ENCODE results near the gene WDR45B. TPM values are rescaled to one million over a fixed set of nuclear protein-coding genes. Genes with fewer than 3 reads are reported as not detected.

The WDR45B gene
- total RNA-seq, 2 experiments from 2014 or later = 127 to 132 TPM

GRCh38 chr17:82609655-82610054 lies 38.6 kb downstream of the WDR45B start:
- ChIA-PET POLR2A (interaction anchor here (1.2 kb wide), 1 partner anchor 22 kb away, joined by 3 read pairs; no protein-coding TSS in a partner anchor), CTCF (no interaction called here)
- Mint-ChIP-seq H3K4me3 (no peak overlapping the region), H3K27ac (no peak overlapping the region), H3K36me3 (ENCODE audit: low read depth) (peaks cover 40% of the 10 kb centered on the region), H3K9me3 (no peaks in the 10 kb centered on the region), H3K4me1 (ENCODE audit: low read depth) (peaks cover 2% of the 10 kb centered on the region), H3K27me3 (no peaks in the 10 kb centered on the region)
- intact Hi-C loops (cut with micrococcal nuclease) = no loop called here
- DNase-seq (no peak), ATAC-seq (no peak)
- TF ChIP-seq CTCF (IDR thresholded peaks at IDR 0.05) = no peak

- TF ChIP-seq CTCF (IDR thresholded peaks at IDR 0.05) = no peak
- Mint-ChIP-seq H3K4me1 (ENCODE audit: low read depth) (peaks cover 6% of the 10 kb centered on the region), H3K27ac (no peak overlapping the region), H3K4me3 (no peak overlapping the region), H3K9me3 (no peaks in the 10 kb centered on the region), H3K27me3 (no peaks in the 10 kb centered on the region), H3K36me3 (ENCODE audit: low read depth) (peaks cover 45% of the 10 kb centered on the region)
- ATAC-seq = no peak
- intact Hi-C loops (cut with micrococcal nuclease) = no loop called here
- POLR2A ChIA-PET = interaction anchor here (0.7 to 1.2 kb wide), 2 partner anchors 23 to 163 kb away, joined by 3 read pairs; no protein-coding TSS in a partner anchor
- no peak for DNase-seq
- CTCF ChIA-PET = no interaction called here
These were observed 39.4 kb downstream of the WDR45B start for GRCh38 chr17:82608816-82609215.

- peaks cover 9% of the 10 kb centered on the region for H3K4me1 Mint-ChIP-seq (ENCODE audit: low read depth)
- intact Hi-C loops (cut with micrococcal nuclease) = no loop called here
- POLR2A ChIA-PET = interaction anchor here (1.1 kb wide), 1 partner anchor 8 kb away, joined by 3 read pairs; no protein-coding TSS in a partner anchor
- TF ChIP-seq CTCF (IDR thresholded peaks at IDR 0.05) = no peak
- ATAC-seq (no peak), DNase-seq (no peak)
- H3K27ac Mint-ChIP-seq = no peak overlapping the region
- CTCF ChIA-PET = interaction anchor here (1.7 kb wide), 1 partner anchor 255 kb away, joined by 3 read pairs; no protein-coding TSS in a partner anchor
- H3K4me3 Mint-ChIP-seq = no peak overlapping the region
- no peaks in the 10 kb centered on the region for H3K27me3 Mint-ChIP-seq
- H3K9me3 Mint-ChIP-seq = no peaks in the 10 kb centered on the region
- H3K36me3 Mint-ChIP-seq (ENCODE audit: low read depth) = peaks cover 59% of the 10 kb centered on the region
These were observed 42.2 kb downstream of the WDR45B start for GRCh38 chr17:82605939-82606600.

GRCh38 chr17:82604532-82604931 lies 43.7 kb downstream of the WDR45B start:
- Mint-ChIP-seq H3K4me3 (no peak overlapping the region), H3K27ac (no peak overlapping the region), H3K27me3 (no peaks in the 10 kb centered on the region), H3K36me3 (ENCODE audit: low read depth) (peaks cover 57% of the 10 kb centered on the region), H3K4me1 (ENCODE audit: low read depth) (peaks cover 9% of the 10 kb centered on the region), H3K9me3 (no peaks in the 10 kb centered on the region)
- CTCF ChIA-PET = no interaction called here
- DNase-seq (no peak), ATAC-seq (no peak)
- POLR2A ChIA-PET = interaction anchor here (1.3 to 2.1 kb wide), 3 partner anchors 13 to 28 kb away, joined by 3 to 6 read pairs (median 4); no protein-coding TSS in a partner anchor
- intact Hi-C loops (cut with micrococcal nuclease) = no loop called here
- TF ChIP-seq CTCF (IDR thresholded peaks at IDR 0.05) = no peak

GRCh38 chr17:82603981-82604448 lies 44.2 kb downstream of the WDR45B start:
- H3K27ac Mint-ChIP-seq = peak overlapping the region; percentile 42
- no peaks in the 10 kb centered on the region for H3K27me3 Mint-ChIP-seq
- H3K36me3 Mint-ChIP-seq (ENCODE audit: low read depth) = peaks cover 53% of the 10 kb centered on the region
- H3K4me1 Mint-ChIP-seq (ENCODE audit: low read depth) = peaks cover 9% of the 10 kb centered on the region
- TF ChIP-seq CTCF (IDR thresholded peaks at IDR 0.05) = no peak
- H3K9me3 Mint-ChIP-seq = no peaks in the 10 kb centered on the region
- DNase-seq = peak; percentile 57
- H3K4me3 Mint-ChIP-seq = no peak overlapping the region
- peak; percentile 88 for ATAC-seq
- intact Hi-C loops (cut with micrococcal nuclease) = no loop called here
- ChIA-PET CTCF (interaction anchor here (1.9 kb wide), 1 partner anchor 11 kb away, joined by 5 read pairs; no protein-coding TSS in a partner anchor), POLR2A (interaction anchor here (0.7 to 2.1 kb wide), 2 partner anchors 12 to 14 kb away, joined by 3 to 6 read pairs; no protein-coding TSS in a partner anchor)
